ENCODE measurements around the gene FBN1. TPM values are rescaled to one million over a fixed set of nuclear protein-coding genes. Genes with fewer than 3 reads are reported as not detected.
A peak's percentile ranks its signal among the peaks of the same experiment; 100 is the strongest.

FBN1 gene
- total RNA-seq, 1 donor from 2014 or later = 1,183 TPM

- Mint-ChIP-seq H3K27me3 (ENCODE audit: low read depth) (no peaks in the 10 kb centered on the region), H3K27ac (ENCODE audit: unreplicated experiment) (no peak overlapping the region), H3K4me1 (ENCODE audit: low read depth) (peaks cover 39% of the 10 kb centered on the region)
Observed at GRCh38 chr15:48383031-48383430, 262.5 kb downstream of the FBN1 start.

GRCh38 chr15:48381861-48382260 lies 263.6 kb downstream of the FBN1 start:
- no peak overlapping the region for H3K4me3 Mint-ChIP-seq (ENCODE audit: unreplicated experiment)
- no peak for DNase-seq (ENCODE audit: low spot score)
- H3K36me3 Mint-ChIP-seq (ENCODE audit: low read depth) = peaks cover 8% of the 10 kb centered on the region
- TF ChIP-seq CTCF (IDR thresholded peaks at IDR 0.05) = no peak
- H3K27me3 Mint-ChIP-seq (ENCODE audit: low read depth) = no peaks in the 10 kb centered on the region
- no peak overlapping the region for H3K27ac Mint-ChIP-seq (ENCODE audit: unreplicated experiment)
- peaks cover 34% of the 10 kb centered on the region for H3K4me1 Mint-ChIP-seq (ENCODE audit: low read depth)
- H3K9me3 Mint-ChIP-seq (ENCODE audit: low read depth) = no peaks in the 10 kb centered on the region

More at GRCh38 chr15:48383031-48383430, 262.5 kb downstream of the FBN1 start:
- TF ChIP-seq CTCF (IDR thresholded peaks at IDR 0.05) = no peak
- Mint-ChIP-seq H3K9me3 (ENCODE audit: low read depth) (peaks cover under 1% of the 10 kb centered on the region), H3K4me3 (ENCODE audit: unreplicated experiment) (no peak overlapping the region), H3K36me3 (ENCODE audit: low read depth) (peaks cover 2% of the 10 kb centered on the region)
- no peak for DNase-seq (ENCODE audit: low spot score)

- DNase-seq (ENCODE audit: low spot score) = no peak
- no peak overlapping the region for H3K27ac Mint-ChIP-seq (ENCODE audit: unreplicated experiment)
- no peaks in the 10 kb centered on the region for H3K9me3 Mint-ChIP-seq (ENCODE audit: low read depth)
- no peak overlapping the region for H3K4me3 Mint-ChIP-seq (ENCODE audit: unreplicated experiment)
- TF ChIP-seq CTCF (IDR thresholded peaks at IDR 0.05) = no peak
- H3K27me3 Mint-ChIP-seq (ENCODE audit: low read depth) = no peaks in the 10 kb centered on the region
- peaks cover 6% of the 10 kb centered on the region for H3K36me3 Mint-ChIP-seq (ENCODE audit: low read depth)
- H3K4me1 Mint-ChIP-seq (ENCODE audit: low read depth) = peaks cover 30% of the 10 kb centered on the region
Observed at GRCh38 chr15:48380198-48380597, 265.3 kb downstream of the FBN1 start.

- Mint-ChIP-seq H3K4me1 (ENCODE audit: low read depth) (peaks cover 40% of the 10 kb centered on the region), H3K36me3 (ENCODE audit: low read depth) (peaks cover 6% of the 10 kb centered on the region), H3K27ac (ENCODE audit: unreplicated experiment) (no peak overlapping the region)
Observed at GRCh38 chr15:48375767-48376166, 269.7 kb downstream of the FBN1 start.

GRCh38 chr15:48374472-48374871 lies 271.0 kb downstream of the FBN1 start:
- Mint-ChIP-seq H3K4me3 (ENCODE audit: unreplicated experiment) (peak overlapping the region; percentile 13), H3K36me3 (ENCODE audit: low read depth) (peaks cover 6% of the 10 kb centered on the region), H3K9me3 (ENCODE audit: low read depth) (no peaks in the 10 kb centered on the region), H3K4me1 (ENCODE audit: low read depth) (peaks cover 50% of the 10 kb centered on the region), H3K27me3 (ENCODE audit: low read depth) (no peaks in the 10 kb centered on the region), H3K27ac (ENCODE audit: unreplicated experiment) (peak overlapping the region; percentile 92)
- no peak for DNase-seq (ENCODE audit: low spot score)
- TF ChIP-seq CTCF (IDR thresholded peaks at IDR 0.05) = no peak

More at GRCh38 chr15:48375767-48376166, 269.7 kb downstream of the FBN1 start:
- DNase-seq (ENCODE audit: low spot score) = no peak
- Mint-ChIP-seq H3K9me3 (ENCODE audit: low read depth) (no peaks in the 10 kb centered on the region), H3K27me3 (ENCODE audit: low read depth) (no peaks in the 10 kb centered on the region), H3K4me3 (ENCODE audit: unreplicated experiment) (no peak overlapping the region)
- TF ChIP-seq CTCF (IDR thresholded peaks at IDR 0.05) = no peak

Measured in chondrocyte (in vitro differentiated cells).